Fibroblast of skin of right quadriceps (primary cell): ENCODE data around the gene CYS1.
"Not testable (repeated sequence)": the region's sequence is repeated elsewhere in the genome, so short reads cannot be mapped to it uniquely, and the experiment has no call there.

ENCODE experiments used
- DNase-seq: peaks from one replicate; pipeline ENCODE4 v3.0.0-alpha.2; 2013

The CYS1 gene

DNA sequence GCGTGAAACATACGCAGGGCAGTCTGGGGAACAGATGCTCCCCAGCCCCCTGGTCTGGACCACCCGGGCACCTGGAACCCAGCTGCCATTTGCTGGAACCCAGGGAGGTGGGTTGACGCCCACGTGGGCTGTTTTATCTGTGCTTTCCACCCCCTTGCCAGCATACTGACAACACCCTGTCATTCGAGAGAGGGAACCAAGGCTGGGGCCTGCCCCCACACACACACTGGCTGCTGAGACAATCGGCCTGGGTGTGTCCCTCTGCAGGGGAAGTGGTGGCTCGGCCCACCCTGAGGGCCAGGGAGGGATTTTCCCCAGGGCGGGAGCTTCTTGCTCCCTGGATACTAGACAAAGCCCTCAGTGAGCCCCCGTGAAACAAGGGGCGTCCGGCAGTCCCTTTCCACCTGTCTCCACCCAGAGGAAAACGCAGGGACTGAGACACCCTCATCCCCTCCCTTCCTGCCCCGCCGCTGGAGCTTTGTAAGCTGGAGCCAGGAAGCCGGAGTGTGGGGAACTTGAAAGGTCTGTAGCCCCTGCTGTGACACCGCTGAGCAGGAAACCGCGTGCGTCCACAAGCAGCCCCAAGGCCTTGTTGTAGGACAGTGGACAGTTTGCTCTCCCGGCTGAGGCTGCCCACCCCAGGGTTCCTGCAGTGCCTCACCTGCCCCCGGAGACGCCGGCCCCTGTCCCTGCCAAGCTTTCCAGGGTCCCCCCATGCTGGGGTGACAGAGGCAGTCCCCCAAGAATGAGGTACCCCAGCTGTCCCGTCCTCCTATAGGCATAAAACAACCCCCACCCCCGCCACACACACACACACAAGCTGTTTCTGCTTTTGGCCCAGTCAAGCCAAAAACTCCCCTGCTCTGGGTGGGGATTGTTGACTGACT lies 51.0 kb downstream of the CYS1 start:
- no peak for DNase-seq

DNA sequence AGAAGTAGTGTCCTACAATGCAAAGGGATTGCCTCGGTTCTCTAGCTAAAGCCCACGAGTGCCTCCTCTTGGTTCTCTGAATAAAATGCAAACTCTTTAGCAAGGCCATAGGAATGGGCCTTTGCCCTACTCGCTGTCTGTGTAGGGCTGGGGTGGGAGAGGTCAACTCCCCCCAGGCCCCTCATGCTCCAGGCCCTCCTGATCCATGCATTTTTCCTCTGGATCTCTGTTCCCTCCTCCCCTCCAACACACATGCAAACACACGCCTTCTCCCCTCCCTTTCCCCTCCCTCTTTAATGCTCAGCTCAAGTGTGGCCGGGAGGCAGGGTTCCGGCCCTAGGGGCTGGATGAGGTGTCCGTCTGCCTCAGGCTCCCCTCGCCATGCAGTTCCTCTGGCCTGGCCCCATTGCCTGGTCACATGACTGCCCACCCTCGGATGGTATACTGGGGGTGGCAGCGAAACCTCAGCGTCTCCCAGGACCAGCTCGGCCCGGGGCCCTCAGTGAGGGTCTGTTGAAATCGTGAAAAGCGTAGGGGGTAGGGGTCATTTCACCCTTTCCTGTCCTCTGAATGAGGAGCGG lies 51.7 kb downstream of the CYS1 start:
- no peak for DNase-seq

DNA sequence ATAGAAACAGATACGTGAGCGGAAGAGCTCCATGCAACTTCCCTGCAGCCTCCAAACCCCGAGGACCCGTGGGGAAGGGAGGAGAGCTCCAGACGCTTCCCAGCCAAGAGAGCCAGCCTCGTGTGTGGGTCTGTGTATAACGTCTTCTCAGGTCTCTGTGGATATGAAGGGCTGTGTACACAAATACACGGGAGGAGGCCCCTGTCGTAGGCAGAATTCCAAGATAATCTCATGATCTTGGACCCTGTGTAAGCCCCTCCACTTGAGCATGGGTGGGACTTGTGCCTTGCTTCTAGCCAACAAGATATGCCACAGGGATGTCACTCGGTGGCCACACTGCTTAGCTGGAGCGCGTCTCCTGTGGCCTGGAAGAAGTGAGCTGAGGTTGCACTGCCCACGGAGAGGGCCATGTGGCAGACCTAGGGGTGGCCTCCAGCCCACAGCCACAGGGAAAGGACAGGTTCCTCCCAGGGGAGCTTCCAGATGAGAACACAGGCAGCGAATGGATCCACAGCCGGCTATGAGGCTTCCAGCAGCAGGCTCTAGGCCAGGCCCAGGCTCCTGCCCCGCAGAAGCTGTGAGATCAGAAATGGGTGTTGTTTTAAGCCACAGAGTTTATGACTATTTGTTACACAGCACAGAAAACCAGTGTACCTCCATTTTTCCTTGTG lies 52.4 kb downstream of the CYS1 start:
- DNase-seq, result no peak

DNA sequence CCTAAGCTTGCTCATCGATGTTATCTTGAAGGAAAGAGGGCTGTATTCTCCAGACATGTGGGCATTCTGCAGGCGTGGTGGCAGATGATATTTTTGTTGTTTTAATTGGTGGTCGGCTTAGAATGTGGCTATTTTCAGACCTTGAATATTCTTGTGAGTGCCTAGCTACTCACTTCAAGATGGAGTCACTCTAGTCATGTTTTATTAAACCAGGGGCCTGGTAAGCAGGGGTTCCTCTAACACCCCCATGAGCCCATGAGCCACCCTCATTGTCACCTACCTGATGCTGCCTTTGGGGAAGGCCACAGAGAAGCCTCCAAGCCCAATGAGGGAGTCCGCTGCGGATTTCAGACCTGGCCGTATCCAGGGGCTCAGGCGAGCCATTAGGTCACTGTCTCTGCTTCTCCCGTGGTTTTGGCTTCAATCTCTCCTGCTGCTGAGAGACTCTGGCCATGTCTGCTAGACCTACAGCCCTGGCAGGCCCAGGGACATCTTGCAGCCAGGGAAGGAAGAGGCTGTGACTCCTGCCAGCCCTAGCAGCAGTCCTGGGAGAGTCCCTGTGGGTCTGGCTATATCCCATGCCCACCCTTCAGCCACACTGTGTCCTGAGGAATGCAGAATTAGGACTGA lies 53.2 kb downstream of the CYS1 start:
- no peak for DNase-seq

DNA sequence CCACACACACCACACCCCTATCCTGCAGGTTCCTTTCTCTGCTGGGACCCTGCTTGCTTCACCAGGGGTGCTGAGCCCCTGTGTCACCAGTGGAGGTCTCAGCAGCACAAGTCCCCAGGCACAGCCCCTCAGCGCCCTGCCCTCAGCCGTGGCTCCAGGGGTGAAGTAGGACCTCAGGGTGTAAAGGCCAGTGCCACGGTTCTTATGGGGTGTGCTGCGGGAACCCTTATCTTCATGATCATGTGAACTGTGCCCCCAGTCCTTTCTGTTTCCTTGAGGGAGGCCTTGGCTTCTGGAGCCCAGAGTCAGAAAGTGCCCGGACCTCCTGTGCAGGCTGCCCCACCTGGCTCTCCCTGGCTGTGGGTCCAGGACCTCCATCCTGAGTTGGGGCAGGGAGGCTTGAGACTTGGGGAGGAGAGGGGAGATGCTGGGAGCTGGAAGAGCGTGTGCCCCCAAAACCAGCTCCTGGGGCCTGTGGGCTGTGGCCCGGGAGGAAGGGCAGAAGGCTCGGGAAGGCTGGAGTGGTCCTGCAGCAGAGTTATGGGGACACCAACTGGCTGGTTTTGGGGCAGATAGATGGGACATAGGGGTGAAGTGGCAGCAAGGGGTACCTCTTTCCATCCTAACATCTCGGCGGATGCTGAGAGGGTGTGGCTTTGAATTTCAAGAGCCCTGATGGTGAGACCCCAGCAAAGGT lies 57.1 kb downstream of the CYS1 start:
- DNase-seq, result no peak

DNA sequence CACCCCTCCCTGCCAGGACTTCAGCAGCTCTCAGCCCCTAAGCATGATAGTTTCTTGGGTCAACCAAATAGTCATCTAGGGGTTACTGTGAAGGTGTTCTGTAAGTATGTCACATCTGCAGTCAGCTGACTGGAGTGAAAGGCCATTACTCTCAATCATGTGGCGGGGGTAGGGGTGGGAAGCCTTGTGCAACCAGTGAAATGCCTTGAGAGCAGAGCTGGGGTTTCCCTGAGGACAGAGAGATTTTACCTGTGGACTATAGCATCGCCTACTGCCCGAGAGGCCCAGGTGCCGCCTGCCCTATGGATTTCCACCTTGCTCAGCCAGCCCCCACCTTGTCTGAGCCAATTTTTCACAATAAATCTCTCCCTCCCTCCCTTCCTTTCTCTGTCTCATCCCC lies 57.8 kb downstream of the CYS1 start:
- DNase-seq, result no peak

DNA sequence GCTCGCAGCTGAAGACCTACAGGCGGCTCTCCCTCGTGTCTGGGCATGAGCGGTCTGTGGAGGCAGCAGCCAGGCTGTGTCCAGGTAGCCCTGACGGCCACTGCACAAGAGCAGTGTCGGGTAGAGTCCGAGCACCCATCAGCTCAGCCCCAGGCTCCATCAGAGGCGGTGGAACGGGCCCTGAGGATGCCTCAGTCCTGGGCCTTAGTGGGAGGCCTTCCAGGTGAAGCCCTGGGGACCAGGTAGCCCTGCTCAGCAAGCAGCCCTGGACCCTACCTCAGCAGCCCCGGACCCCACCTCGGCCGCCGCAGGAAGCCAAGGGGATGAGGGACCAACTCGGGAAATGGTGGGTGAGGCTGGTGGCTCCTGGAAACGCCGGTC lies 58.2 kb downstream of the CYS1 start:
- DNase-seq, result no peak

DNA sequence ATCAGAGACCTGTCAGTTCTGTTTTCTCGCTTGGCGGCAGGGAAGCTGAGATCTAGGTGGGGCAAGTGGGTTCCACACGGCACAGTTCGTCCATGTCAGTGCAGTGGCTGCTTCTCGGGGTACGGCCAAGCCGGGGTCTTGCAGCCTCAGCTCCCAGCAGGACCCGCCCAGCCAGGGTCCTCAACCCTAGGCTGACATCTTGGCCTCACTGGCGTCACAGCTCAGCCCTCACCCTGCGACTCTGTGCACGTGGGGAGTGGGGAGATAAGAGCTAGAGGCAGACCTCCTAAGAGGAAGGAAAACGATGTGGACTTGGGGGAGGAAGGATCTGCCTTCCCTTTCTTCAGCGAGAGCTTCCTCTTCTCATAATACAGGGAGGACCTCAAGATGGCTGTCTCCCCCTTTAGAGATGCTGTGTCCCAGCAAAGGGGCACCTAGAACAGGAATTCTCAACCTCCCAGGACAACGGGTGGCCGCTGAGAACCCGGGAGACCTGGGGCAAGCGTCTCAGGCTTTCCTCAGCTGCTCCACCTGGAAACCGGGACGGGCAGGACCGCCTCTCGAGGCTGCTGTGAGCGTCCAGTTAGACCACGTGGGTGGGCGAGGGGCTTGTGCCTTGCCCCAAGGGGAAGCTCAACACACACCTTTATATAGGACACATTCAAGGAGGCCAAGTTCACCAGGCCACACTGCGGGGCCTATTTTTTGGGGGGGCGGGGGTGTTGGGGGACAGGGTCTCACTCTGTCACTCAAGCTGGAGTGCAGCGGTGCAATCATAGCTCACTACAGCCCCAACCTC lies 60.4 kb downstream of the CYS1 start:
- DNase-seq, result no peak

DNA sequence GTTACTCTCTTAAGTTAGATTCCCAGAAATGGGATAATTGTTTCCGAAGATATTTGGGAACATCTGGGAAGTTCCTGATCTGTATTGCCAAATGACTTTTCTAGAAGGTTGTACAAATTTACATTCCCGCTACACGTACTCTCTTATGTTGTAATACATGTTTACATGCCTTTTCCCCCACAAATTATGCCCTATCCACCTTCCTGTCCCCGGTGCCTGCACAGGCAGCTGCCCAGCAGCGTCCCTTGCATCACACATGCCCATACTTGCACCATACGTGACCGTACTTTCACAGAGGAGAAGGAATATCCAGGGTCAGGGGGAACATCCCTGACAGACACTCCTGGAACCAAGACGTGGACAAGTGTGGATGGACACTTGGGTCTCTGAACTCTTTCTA lies 61.0 kb downstream of the CYS1 start:
- no peak for DNase-seq

DNA sequence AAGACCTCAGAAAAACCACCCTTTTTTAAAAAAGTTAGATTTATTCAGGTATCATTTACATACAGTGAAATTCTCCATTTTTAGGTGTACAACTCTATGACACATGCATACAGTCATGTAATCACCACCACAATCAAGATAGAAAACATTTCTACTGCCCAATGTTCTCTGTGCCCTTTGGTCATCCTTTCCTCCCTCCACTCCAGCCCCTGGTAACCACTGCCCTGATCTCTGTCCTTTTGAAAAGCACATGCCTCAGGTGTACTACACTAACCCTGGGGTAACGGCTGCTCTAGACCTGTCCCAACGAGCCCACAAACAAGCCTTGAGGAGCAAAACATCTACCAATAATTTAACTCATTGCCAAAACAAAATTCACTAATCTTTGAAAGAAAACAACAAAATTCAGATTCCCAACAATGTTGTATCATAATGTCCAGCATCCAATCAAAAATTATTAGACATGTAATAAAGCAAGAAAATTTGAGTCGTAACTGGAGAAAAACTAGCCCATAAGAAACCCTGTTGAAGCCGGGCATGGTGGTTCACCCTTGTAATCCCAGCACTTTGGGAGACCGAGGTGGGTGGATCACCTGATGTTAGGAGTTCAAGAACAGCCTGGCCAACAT lies 62.8 kb downstream of the CYS1 start:
- no peak for DNase-seq

DNA sequence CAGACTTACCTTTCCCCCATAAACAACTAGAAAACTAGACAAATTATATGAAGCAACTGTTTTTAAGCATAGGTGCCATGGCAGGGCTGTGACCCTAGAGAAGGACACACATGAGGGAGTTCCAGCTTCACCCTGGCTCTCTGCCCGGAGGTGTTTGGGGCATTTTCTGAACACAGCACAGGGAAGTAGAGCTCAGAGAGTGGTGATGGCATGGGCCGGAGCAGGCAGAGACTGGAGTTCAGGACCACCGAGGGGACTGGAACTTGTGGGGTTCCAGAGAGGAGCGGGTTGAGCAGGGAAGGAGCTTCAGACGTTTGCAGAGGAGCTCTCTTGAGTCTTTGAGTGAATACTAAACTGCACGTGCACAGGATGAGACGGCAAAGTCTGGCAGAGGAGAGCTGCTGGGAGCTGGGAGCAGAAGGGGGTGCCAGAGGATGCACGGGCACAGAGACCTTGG lies 63.4 kb downstream of the CYS1 start:
- DNase-seq, result no peak

DNA sequence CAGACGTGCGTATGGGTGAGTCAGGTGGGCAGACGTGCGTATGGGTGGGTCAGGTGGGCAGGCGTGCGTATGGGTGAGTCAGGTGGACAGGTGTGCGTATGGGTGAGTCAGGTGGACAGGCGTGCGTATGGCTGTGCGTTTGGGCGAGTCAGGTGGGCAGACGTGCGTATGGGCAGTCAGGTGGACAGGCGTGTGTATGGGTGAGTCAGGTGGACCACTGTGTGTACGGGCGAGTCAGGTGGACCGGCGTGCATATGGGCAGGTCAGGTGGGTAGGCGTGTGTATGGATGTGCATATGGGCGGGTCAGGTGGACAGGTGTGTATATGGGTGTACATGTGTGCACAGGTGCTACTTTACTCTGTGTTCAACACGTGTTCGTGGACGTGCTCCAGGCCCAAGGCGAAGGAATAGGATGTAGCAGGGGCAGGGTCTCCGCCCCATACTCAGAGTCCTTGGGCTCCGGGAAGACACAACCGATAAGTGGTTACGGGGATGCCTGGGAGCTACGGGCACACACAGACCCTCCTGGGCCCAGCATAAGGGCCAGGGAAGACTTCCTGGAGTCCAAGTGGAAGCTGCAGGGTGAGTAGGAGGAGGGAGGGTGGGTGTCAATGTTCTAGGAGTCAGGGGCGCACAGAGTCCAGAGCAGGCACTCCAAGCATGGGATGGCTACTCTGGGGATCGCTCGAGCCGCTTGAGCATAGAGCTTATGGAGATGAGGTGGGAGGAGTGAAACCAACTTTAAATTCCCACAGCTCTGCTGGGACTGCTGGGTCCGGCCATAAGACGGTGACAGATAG lies 64.0 kb downstream of the CYS1 start:
- no peak for DNase-seq

DNA sequence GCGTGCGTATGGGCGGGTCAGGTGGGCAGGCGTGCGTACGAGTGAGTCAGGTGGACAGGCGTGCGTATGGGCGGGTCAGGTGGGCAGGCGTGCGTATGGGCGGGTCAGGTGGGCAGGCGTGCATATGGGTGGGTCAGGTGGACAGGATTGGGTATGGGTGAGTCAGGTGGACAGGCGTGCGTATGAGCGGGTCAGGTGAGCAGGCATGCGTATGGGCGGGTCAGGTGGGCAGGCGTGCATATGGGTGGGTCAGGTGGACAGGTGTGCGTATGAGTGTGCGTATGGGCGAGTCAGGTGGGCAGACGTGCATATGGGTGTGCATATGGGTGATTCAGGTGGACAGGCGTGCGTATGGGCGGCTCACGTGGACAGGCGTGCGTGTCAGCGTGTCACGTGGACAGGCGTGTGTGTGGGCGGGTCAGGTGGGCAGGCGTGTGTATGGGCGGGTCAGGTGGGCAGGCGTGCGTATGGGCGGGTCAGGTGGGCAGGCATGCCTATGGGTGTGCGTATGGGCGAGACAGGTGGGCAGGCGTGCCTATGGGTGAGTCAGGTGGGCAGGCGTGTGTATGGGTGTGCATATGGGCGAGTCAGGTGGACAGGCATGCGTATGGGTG lies 64.7 kb downstream of the CYS1 start:
- DNase-seq, result not testable (repeated sequence)

DNA sequence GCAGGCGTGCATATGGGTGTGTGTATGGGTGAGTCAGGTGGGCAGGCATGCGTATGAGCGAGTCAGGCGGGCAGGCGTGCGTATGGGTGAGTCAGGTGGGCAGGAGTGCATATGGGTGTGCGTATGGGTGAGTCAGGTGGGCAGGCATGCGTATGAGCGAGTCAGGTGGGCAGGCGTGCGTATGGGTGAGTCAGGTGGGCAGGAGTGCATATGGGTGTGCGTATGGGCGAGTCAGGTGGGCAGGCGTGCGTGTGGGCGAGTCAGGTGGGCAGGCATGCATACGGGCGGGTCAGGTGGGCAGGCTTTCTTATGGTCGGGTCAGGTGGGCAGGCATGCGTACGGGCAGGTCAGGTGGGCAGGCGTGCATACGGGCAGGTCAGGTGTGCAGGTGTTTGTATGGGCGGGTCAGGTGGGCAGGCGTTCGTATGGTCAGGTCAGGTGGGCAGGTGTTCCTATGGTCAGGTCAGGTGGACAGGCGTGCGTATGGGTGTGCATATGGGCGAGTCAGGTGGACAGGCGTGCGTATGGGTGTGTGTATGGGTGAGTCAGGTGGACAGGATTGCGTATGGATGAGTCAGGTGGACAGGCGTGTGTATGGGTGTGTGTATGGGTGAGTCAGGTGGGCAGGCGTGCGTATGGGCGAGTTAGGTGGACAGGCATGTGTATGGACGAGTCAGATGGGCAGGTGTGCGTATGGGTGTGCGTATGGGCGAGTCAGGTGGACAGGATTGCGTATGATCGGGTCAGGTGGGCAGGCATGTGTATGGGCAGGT lies 65.6 kb downstream of the CYS1 start:
- DNase-seq, result no peak

DNA sequence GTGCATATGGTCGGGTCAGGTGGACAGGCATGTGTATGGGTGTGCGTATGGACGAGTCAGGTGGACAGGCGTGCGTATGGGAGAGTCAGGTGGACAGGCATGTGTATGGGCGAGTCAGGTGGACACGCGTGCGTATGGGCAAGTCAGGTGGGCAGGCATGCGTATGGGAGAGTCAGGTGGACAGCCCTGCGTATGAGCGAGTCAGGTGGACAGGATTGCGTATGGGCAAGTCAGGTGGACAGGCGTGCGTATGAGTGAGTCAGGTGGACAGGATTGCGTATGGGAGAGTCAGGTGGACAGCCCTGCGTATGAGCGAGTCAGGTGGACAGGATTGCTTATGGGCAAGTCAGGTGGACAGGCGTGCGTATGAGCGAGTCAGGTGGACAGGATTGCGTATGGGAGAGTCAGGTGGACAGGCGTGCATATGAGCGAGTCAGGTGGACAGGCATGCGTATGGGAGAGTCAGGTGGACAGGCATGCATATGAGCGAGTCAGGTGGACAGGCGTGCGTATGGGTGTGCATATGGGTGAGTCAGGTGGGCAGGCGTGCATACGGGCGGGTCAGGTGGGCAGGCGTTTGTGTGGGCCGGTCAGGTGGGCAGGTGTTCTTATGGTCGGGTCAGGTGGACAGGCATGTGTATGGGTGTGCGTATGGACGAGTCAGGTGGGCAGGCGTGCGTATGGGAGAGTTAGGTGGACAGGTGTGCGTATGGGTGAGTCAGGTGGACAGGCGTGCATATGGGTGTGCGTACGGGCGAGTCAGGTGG lies 66.4 kb downstream of the CYS1 start:
- DNase-seq, result not testable (repeated sequence)

DNA sequence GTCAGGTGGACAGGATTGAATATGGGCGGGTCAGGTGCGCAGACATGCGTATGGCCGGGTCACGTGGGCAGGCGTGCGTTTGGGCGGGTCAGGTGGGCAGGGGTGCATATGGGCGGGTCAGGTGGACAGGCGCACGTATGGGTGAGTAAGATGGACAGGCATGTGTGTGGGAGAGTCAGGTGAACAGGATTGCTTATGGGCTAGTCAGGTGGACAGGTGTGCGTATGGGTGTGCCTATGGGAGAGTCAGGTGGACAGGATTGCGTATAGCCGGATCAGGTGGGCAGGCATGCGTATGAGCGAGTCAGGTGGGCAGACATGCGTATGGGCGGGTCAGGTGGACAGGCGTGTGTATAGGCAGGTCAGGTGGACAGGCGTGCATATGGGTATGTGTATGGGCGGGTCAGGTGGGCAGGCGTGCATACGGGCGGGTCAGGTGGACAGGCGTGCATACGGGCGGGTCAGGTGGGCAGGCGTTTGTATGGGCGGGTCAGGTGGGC lies 67.2 kb downstream of the CYS1 start:
- no peak for DNase-seq

DNA sequence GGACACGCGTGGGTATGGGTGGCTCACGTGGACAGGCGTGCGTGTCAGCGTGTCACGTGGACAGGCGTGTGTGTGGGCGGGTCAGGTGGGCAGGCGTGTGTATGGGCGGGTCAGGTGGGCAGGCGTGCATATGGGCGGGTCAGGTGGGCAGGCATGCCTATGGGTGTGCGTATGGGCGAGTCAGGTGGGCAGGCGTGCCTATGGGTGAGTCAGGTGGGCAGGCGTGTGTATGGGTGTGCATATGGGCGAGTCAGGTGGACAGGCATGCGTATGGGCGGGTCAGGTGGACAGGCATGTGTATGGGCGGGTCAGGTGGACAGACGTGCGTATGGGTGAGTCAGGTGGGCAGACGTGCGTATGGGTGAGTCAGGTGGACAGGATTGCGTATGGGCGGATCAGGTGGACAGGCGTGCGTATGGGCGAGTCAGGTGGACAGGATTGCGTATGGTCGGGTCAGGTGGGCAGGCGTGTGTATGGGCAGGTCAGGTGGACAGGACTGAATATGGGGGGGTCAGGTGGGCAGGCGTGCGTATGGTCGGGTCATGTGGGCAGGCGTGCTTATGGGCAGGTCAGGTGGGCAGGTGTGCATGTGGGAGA lies 67.7 kb downstream of the CYS1 start:
- DNase-seq, result not testable (repeated sequence)
